Esophagus squamous epithelium (tissue), 5 donors: ENCODE data around the gene EQTN. TPM values are rescaled to one million over a fixed set of nuclear protein-coding genes. Genes with fewer than 3 reads are reported as not detected.

Experiments
- DNase-seq: peaks from one replicate; lab custom pipeline; 2025; lab: John Stamatoyannopoulos, UW
- H3K27ac ChIP-seq, 4 donors: fragments of 200-600 bp; sonication (generic); one replicate each; pipeline ENCODE4 v1.5.1; 2016 to 2019; ENCODE audit warnings: mild to moderate bottlenecking in 1 of 4
- H3K27me3 ChIP-seq, 4 donors: fragments of 200-600 bp; sonication (generic); 1 replicate in 3 of 4; 2 replicates in 1 of 4; pipeline versions ENCODE4 v1.5.1 to v1.6.0; 2017 to 2021; ENCODE audit warnings: antibody characterized with exemption in 1 of 4
- H3K36me3 ChIP-seq, 3 donors: fragments of 200-600 bp; sonication (generic); one replicate each; pipeline ENCODE4 v1.5.1; 2016 to 2019
- H3K4me1 ChIP-seq, 3 donors: fragments of 200-600 bp; sonication (generic); one replicate each; pipeline ENCODE4 v1.5.1; 2017 to 2019
- H3K4me3 ChIP-seq, 4 donors: fragments of 200-600 bp; sonication (generic); 1 replicate in 3 of 4; 2 replicates in 1 of 4; pipeline ENCODE4 v1.5.1; 2016 to 2019; ENCODE audit warnings: mild to moderate bottlenecking in 2 of 4, moderate library complexity in 1 of 4
- H3K9me3 ChIP-seq, 3 donors: fragments of 200-600 bp; sonication (generic); one replicate each; pipeline ENCODE4 v1.5.1; 2016 to 2019
- CTCF ChIP-seq, 6 experiments: fragments of 450-650 bp in 4 of 6; fragments of 200-600 bp in 2 of 6; sonication (generic) in 2 of 6; IDR thresholded peaks; one replicate each; pipeline ENCODE4 v1.5.1; 2016 to 2019; ENCODE audit warnings: antibody characterized with exemption in 6 of 6, mild to moderate bottlenecking in 4 of 6, moderate library complexity in 4 of 6
- POLR2A ChIP-seq, 4 donors: fragments of 450-650 bp; IDR thresholded peaks; one replicate each; pipeline ENCODE4 v1.6.1; 2017; ENCODE audit warnings: antibody characterized with exemption in 4 of 4, mild to moderate bottlenecking in 4 of 4, moderate library complexity in 3 of 4
- WGBS, 2 donors: methylation state at CpG; one replicate each; pipeline ENCODE4 v1.1.5; 2018; 5-methylcytosine and 5-hydroxymethylcytosine counted together
- intact Hi-C: fragments of 100-400 bp; cut with DNase I; formaldehyde crosslinking; loops from one replicate; pipeline ENCODE4 v1.15.0; 2022
- total RNA-seq, 4 donors: library from RNA; depleted of rRNA; stranded (reverse); fragments of >200 nt; gene quantifications; one replicate each; pipeline ENCODE4 v1.1.0, GENCODE V29; 2016
- donor health status: DM: yes; HTN: yes; CAD: no.

EQTN gene
- total RNA-seq: not detected

DNA sequence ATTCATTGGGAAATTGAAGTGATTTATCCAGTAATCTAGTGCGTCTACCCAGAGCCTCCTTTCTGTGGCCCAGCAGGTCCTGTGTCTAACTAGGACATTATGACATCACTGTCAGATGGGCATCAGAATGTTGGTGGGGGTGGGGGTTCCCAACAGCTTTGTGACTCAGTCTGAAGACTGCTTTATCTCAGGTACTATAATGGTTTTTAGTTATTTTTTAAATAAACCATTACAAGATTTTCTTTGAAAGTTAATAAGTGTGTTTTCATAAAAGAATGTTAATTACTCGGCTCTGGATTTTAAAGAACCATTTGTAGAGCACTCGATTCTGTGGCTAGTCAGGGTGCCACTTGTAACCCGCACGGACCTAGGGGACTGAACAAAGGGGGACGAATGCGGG lies at the start of gene EQTN:
EQTN (minus strand) TSS at position 101 of the 400 bp plus-strand sequence; CDS start at position 6, 95 bp downstream.
- no peak for TF ChIP-seq CTCF (IDR thresholded peaks at IDR 0.05)
- no peak for TF ChIP-seq POLR2A (IDR thresholded peaks at IDR 0.05)
- H3K4me3 ChIP-seq: no peak within 1 kb of the TSS
- intact Hi-C loops: no loop called here
- no peaks in the 10 kb centered on the region for H3K27me3 ChIP-seq
- no peak for DNase-seq
- no peaks in the 10 kb centered on the region for H3K9me3 ChIP-seq
- H3K4me1 ChIP-seq: no peaks in the 10 kb centered on the region
- H3K27ac ChIP-seq: no peak within 1 kb of the TSS
- WGBS, 2 donors: 76 to 77% methylated on average over 7 of the region's 7 CpGs
- H3K36me3 ChIP-seq: no peaks in the 10 kb centered on the region

GRCh38 chr9:27344776-27345175 lies 47.8 kb upstream of the EQTN start:
- 93 to 97% methylated on average over 5 of the region's 7 CpGs for WGBS, 2 donors
- Histone ChIP-seq H3K4me3 (no peak overlapping the region), H3K9me3 (no peaks in the 10 kb centered on the region), H3K27me3 (no peaks in the 10 kb centered on the region), H3K4me1 (peaks cover 0 to 37% (median 30%) of the 10 kb centered on the region in 3 donors), H3K36me3 (no peaks in the 10 kb centered on the region), H3K27ac (no peak overlapping the region)
- intact Hi-C loops: no loop called here
- no peak for DNase-seq
- no peak for TF ChIP-seq POLR2A (IDR thresholded peaks at IDR 0.05)
- no peak for TF ChIP-seq CTCF (IDR thresholded peaks at IDR 0.05)

GRCh38 chr9:27341545-27342294 lies 44.8 kb upstream of the EQTN start:
- Histone ChIP-seq H3K9me3 (no peaks in the 10 kb centered on the region), H3K27me3 (no peaks in the 10 kb centered on the region), H3K4me1 (peaks cover 0 to 56% (median 45%) of the 10 kb centered on the region in 3 donors), H3K27ac (peak overlapping the region in 3 of 4 donors; percentile 52 to 61 (median 55)), H3K36me3 (no peaks in the 10 kb centered on the region), H3K4me3 (no peak overlapping the region)
- 81 to 86% methylated on average over 9 of the region's 9 CpGs for WGBS, 2 donors
- DNase-seq: no peak
- TF ChIP-seq POLR2A (IDR thresholded peaks at IDR 0.05) (no peak), CTCF (IDR thresholded peaks at IDR 0.05) (no peak)
- intact Hi-C loops: no loop called here

DNA sequence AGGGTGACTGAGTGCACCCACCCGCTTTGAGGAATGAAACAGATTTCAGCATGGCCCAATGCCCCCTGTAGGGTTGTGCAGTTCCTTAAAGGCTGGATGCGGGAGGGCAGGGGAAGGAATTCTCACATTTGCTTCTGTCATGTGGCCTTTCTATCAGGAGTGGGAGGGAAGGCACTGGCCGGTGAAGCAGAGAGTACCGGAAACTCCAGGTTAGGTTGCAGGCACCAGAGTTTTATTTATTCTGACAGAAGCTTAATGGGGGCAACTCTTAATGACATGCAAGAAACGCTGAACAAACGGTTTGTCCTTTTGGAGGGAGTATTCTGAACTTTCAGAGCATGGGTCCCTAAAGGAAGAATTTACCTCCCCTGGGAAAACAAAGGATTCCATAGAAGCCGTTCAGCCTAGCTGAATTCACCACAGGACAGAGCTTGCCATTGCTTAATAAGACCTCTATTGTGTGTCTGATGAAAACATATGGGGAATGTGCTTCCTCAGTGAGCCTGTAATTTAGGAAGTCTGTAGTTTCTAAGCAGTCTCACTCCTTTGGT lies 44.1 kb upstream of the EQTN start:
- WGBS, 2 donors: 70 to 71% methylated on average over 5 to 6 of the region's 7 CpGs
- intact Hi-C loops: no loop called here
- Histone ChIP-seq H3K4me1 (peaks cover 0 to 61% (median 45%) of the 10 kb centered on the region in 3 donors), H3K36me3 (no peaks in the 10 kb centered on the region), H3K27me3 (no peaks in the 10 kb centered on the region), H3K27ac (peak overlapping the region in 3 of 4 donors; percentile 52 to 61 (median 55)), H3K4me3 (no peak overlapping the region), H3K9me3 (no peaks in the 10 kb centered on the region)
- TF ChIP-seq CTCF (IDR thresholded peaks at IDR 0.05): no peak
- TF ChIP-seq POLR2A (IDR thresholded peaks at IDR 0.05): no peak
- no peak for DNase-seq

DNA sequence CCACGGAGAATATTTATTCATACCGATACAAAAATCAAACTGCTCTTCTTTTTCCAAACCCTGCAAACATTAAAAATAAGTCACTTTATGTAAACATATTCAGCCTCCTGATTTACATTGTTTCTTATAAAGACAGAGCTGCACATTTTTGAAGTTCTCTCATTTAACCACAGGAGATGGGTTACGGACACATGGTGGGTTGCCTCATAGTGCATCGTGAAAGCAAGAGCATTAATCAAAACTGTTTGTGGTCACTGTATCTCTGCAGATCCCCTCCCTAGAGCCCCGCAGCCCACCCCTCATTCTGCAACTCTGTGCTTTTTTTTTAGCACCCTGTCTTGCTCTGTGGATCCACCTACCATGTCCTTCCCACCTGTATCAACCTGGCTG lies 43.3 kb upstream of the EQTN start:
- TF ChIP-seq CTCF (IDR thresholded peaks at IDR 0.05) (no peak), POLR2A (IDR thresholded peaks at IDR 0.05) (no peak)
- peak overlapping the region in 3 of 4 donors; percentile 37 to 76 (median 55) for H3K27ac ChIP-seq
- no peak overlapping the region for H3K4me3 ChIP-seq

More for the DNA sequence above, 43.3 kb upstream of the EQTN start:
- Histone ChIP-seq H3K27me3 (no peaks in the 10 kb centered on the region), H3K36me3 (no peaks in the 10 kb centered on the region), H3K9me3 (no peaks in the 10 kb centered on the region), H3K4me1 (peaks cover 0 to 61% (median 45%) of the 10 kb centered on the region in 3 donors)
- DNase-seq: no peak
- intact Hi-C loops: no loop called here
- WGBS, 2 donors: 56 to 67% methylated on average over 5 of the region's 5 CpGs
